Midbrain (tissue), 1 donor: ENCODE measurements around the gene LFNG.

ENCODE experiments used
- DNase-seq: peaks from one replicate; lab custom pipeline; 2025; lab: John Stamatoyannopoulos, UW

The LFNG gene

DNA sequence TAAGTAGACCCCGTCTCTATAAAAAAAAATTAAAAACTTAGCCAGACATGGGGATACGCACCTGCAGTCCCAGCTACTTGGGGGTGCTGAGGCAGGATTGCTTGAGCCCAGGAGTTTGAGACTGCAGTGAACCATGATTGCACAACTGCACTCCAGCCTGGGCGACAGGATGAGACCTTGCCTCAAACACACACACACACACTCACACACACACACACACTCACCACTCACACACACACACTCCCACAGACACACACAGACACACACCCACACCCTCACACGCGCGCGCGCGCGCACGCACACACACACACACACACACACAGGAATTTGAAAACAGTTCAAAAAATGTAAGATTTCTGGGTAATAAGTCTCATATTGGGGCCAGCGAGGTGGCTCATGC is 34.7 kb upstream of the LFNG start:
- no peak for DNase-seq

DNA sequence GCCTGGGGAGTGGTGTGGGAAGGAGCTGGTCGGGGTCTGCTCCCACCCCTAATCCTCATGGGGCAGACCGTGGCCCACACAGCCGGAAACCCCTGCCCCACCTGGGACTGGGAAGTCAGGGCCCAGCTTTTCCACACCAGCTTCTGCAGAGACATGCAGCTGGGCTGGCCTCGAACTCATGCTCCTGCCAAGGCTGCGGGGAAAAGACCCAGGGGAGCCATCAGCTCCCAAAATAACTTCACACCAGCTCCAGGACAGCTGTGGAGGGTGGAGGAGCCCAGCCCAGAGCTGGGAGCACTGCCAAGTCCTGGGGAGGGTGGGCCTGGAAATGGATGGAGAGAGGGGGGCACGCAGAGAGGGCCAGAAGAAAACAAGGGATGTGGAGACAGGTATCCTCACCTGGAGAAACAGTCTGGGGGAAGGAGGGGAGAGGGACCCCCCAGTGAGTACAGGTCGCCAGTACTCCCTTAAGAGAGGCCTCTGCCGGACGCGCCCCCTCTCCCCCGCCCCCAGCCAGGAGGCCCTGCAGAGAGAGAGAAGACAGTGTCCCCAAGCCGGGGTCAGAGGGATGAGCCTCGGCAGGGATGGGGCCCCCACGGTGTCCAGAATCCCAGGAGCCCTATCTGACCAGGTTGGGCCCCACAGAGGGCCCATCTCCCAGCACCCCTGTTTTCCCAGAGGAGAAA is 31.8 kb upstream of the LFNG start:
- no peak for DNase-seq

DNA sequence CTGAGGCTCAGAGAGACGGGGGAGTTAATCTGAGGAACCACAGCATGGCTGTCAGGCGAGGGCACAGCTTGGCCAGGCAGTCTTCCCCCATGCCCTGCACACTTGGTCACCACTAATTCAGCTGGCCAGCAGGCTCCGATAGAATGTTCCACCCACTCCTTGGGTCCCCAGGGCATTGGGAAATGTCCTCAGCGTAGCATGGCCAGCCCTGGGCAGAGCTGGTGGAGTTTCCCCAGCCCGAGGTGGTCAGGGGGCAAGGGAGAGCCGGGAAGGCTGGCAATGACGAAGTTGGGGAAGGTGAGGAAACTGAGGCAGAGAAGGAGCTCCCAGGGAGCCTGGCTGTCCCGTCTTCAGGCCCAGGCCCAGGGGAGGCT is 31.3 kb upstream of the LFNG start:
- DNase-seq: no peak

DNA sequence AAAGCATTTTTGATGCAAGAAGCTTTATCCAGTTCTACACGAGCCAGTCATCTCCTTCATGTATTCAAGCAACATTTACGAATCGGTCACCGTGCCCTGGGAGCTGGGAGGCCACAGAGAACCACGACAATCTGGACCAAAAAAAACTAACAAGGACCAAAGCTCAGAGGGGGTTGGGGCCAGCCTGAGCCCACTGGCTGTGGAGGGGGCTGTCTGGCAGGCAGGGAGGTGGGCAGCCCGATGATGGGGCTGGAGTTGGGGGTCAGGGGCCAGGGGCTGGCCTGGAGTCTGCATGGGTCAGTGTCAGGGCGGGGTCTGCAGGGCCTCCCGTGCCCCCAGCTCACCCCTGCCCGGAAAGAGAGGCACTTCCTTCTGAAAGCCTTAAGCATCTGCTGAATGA is 30.9 kb upstream of the LFNG start:
- DNase-seq: no peak

DNA sequence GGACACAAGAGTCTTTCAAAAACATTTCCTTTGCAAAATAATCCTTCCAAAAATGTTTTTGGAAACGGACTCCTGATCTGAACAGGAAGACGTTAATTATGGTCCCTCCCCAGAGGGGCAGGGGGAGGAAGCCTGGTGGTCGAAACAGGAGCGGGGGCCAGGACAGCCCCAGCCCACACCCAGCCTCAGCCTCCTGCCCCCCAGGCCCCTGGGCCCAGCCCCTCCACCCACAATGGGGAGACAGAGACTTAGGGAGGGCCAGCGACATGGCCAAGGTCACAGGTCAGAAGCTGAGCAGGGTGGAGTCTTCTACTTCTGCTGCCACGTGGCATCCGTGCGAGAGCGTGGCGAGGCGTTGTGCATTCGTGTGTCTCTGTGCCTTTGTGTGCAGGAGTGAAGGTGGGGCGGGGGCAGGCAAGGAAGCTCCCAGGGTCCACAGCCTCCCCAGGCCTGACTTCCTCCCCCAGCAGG is 29.4 kb upstream of the LFNG start:
- DNase-seq: no peak

DNA sequence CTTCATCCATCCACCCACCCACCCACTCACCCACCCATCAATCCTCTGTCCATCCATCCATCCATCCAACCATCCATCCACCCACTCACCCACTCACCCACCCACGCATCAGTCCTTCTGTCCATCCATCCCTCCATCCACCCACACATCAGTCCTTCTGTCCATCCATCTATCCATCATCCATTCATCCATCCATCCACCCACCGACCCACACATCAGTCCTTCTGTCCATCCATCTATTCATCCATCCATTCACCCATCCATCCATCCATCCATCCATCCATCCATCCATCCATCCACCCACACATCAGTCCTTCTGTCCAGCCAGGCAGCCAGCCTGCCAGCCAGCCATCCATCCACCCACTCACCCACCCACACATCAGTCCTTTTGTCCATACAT is 27.5 kb upstream of the LFNG start:
- DNase-seq: no peak

DNA sequence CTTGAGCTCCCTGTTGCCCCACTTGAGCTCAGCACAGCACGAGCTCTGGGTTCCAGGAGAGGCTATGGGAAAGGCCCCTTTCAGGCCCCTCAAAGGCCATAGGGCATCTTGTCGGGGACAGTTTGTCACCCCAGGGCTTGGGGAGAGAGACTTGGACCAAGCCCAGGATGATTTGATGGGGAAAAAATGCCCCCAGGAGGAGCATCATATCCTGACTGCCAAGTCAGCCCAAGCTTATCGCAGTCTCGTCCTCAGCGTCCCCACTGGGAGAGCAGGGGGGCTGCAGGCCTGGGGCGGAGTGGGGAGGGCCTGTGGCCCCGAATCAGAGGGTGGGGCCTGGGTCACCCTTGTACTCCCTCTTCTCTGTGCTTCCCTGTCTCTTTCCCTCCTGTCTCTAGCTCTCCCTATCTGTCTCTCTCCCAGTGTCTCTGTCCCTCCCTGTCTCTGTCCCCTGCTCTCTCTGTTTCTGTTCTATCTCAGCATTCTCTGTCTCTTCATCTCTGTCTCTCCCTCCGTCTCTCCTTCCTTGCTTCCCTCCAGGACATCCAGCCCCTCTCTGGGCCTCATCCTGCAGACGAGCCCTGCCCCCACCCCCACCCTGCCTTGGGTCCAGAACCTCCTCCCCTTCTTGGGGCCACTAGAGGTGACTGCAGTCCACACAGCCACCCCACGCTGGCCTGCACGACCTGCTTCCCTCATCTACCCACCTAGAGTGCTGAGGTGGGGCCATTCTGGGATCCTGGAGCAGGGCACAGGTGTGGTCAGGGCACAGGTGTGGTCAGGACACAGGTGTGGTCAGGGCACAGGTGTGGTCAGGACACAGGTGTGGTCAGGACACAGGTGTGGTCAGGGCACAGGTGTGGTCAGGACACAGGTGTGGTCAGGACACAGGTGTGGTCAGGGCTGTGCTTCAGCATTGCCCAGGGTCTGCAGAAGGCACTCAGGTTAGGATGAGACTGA is 26.1 kb upstream of the LFNG start:
- DNase-seq: no peak

DNA sequence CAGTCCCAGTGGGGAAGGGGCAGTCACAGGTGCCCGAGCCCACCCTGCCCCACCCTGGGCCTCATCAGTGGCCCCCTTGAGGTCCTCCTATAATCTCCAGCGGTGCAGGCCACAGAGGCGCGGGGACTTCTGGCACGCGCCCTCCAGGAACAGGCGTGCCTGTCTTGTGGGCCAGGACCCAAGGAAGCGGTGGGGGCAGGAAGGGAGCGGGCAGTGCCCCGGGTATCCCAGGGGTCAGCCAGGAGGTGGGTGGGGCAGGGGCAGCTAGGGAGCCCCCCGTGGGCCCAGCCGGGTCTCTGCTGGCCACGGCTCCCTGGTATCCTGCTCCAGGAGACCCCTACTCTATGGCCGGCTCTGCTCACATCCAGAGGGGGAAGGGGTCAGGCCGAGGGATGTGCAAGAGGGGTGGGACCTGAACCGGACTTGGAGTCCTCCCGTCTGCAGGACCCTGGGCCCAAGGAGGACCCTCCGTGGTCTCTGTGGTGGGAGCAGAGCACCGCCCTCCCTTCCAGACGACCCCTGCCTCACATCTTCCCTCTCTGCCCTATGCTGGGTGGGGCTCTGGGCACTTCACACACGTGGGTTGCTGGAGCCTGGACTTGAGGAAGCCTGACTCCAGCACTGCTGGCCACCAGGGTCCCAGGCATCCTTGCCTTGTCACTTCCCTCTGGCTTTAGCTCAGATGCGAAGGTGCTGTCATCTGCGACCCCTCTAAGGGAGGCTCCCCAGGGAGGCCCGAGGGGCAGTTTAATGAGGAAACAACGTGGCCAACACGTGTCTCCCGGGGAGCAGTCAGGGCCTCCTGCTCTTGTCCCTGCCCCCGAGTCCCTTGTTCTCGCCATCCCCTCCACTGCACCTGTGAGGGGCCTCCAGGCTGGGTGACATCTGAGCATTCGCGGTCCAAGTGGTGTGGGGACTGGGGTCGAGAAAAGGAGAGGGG is 25.1 kb upstream of the LFNG start:
- no peak for DNase-seq

DNA sequence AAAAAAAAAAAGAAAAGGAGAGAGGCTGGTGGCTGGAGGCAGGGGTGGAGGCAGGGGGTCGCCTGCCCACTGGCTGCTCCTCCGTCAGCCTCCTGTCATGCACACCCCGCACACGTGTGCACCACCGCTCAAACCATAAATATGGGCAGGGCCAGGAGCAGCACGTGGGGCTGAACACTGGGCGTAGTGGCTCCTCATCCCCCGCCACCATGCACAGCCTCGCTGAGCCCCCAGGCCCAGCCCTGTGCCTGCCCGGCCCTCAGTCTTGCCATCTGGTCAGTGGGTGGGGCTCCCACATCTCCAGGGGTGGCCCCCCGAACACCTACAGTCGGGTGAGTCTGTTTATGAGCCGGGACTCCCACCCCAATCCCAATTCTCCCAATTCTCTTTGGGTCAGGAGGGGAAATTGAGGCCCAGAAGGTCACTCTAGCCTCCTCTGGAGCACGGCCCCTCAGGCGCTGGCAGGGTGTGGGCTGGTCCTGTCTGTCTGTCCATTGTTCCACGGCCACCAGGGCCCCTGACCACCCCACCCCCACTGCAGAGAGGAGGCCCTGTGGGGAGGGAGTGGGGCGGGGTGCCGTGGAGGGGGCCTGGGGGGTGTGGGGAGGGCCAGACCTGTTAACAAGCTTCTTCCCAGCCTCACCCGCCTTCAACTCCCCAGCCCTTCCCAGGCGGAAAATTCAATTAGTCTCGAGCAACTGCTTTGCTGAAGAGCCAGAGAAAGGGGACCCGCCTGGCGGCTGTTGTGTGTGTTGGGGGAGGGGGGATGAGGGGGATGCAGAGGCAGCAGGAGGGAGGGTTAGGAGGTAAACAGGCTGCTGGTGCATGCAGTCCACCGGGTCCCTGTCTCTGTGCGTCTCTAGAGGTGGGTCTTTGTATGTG is 23.9 kb upstream of the LFNG start:
- DNase-seq: peak; percentile 14

DNA sequence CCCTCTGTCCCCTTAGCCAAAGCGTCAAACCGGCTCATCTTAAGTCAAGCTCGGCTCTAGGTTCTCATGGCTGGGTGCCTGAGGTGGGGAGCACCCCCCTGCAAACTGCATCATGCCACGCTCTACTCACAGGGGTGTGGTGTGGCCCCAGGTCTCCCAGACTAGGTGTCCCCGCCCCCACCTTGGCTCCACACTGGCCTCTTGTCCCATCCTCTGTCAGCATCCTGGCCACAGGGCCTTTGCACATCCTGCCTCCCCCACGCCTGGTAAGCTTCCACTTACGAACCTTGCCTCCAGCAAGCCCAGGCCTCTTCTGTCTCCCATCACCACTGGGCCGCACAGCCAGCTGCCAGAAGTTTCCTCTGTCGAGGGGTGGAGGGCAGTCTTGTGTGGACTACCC is 23.2 kb upstream of the LFNG start:
- no peak for DNase-seq

DNA sequence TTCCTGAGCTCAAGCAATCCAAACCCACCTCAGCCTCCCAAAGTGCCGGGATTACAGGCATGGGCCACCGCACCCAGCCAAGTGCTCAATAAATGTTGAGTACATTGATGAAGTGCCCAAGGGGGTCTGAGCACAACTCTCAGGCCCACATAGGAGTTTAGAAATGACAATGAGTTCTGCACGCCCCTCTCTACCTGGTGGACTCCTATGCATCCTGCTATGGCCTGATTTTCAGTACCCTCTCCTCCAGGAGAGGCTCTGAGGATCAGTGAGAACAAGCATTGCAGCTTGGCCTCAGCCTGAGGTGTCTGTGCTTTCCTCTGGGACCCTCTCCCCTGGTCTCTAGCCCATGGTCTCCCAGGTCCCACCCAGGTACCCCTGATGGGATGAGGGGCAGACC is 22.5 kb upstream of the LFNG start:
- DNase-seq: no peak

DNA sequence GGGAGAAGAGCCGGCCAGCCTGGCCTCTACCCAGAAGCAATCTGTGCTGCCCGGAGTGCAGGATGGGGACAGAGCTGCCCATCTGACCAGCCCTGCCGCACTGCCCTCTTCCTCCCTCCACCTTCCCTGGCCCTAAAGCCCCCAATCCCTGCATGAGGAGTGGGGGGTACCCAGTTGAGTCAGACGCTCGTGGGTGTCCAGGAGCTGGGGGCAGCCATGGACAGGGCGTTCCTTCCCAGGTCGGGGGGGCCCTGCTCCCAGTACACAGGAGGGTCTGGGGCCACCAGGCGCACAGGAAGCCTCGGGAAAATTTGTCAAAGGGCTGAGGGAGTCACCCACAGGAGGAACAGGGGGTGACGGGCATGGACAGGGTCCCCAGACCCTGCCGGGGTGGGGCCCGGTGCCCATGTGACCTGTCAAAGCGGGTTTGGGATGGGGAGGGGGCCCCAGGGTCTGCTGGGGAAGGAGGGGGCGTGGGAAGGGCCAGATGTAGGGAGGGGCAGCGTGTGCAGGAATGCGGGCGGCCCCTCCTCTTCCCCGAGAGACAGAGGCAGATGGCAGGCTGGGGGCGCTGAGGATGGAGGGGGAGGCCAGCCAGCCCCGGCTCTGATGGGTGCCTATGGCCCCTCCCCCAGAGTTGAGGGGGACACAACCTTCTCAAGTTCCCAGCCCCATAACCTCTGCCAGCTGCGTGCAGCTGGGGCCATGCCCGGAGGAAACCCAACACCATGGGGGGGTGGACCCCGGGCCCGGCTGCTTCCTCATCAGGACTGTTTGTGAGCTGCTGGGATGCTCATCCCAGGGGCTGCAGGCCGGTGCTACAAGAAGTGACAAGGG is 21.9 kb upstream of the LFNG start:
- DNase-seq: no peak

DNA sequence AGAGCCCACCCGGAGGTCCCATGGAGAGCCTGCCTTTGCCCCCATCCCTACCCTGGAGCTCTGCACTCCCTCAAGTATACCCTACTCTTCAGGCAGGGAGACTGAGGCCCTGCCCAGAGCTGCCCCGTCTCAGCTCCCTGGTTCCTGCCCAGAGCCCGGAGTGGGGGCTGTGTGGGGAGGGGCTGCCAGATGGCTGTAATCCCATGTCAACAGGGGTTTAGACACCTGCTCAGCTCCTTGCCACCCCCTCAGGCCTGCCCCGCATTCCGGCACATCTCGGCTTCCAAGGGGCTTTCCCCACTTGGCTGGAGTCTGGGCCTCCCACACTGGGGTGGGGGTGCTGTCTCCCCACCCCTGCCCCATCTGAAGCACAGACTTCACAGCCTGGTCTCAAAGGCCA is 20.9 kb upstream of the LFNG start:
- no peak for DNase-seq

DNA sequence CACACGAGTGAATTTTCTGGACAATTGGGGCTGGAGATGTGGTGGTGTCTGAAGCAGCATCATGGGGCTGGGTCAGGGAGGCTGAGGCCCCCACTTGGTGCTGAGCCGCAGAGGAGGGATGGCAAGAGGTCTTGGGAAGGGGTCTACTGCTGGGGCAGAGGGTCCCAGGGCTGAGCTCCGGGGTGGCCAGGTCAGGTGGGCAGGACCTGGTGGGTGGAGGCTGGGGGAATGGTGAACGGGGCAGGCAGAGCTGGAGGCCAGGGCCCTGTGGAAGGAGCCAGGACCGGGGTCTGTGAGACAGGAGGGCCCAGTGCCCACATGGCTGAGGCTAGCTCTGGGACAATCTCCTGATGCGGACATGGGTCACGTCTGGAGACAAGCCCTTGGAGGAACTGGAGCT is 20.4 kb upstream of the LFNG start:
- no peak for DNase-seq

DNA sequence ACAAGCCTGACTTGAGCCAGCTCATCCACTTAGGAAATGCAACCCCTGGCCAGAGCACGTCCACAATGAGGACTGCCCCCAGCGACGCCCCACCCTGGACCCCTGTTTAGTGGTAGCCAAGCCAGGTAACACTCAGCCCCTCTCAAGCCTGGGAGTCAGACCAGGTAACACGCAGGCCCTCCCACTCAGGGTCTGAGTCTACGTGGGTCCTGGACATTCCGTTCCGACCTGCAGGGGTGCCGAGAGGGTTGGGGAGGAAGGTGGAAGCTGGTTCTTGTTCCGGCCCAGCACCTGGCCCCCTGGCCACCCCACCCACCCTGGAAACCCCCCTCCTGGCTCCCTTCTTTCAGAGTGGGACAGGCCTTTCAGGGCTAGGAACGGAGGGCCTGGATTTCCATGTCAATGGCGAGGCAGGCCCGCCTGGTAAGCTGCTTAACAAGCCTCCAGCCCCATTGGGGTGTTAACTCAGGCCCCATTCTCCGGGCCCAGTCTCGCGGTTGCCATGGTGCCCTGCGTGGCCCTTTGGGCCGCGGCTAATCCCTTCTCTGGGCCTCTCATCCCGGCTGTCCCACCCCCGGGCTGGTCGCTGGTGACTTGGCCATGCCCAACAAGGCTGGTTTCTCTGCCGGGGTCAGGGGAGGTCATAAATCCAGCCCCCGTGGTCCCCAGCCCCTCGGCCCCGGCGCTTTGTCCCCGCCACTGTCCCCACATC is 19.7 kb upstream of the LFNG start:
- DNase-seq: peak; percentile 50

DNA sequence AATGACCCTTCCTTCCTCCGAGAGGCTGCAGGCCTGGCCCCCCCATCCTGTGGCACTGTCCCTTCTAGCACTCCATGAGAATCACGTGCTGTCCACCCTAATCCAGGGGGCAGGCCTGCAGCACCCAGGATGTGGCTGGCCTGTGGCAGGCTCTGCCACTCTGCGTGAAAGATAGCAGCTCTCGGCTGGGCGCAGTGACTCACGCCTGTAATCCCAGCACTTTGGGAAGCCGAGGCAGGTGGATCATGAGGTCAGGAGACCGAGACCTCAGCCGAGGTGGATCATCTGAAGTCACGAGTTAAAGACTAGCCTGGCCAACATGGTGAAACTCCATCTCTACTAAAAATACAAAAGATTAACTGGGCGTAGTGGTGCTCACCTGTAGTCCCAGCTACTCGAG is 18.9 kb upstream of the LFNG start:
- DNase-seq: no peak

DNA sequence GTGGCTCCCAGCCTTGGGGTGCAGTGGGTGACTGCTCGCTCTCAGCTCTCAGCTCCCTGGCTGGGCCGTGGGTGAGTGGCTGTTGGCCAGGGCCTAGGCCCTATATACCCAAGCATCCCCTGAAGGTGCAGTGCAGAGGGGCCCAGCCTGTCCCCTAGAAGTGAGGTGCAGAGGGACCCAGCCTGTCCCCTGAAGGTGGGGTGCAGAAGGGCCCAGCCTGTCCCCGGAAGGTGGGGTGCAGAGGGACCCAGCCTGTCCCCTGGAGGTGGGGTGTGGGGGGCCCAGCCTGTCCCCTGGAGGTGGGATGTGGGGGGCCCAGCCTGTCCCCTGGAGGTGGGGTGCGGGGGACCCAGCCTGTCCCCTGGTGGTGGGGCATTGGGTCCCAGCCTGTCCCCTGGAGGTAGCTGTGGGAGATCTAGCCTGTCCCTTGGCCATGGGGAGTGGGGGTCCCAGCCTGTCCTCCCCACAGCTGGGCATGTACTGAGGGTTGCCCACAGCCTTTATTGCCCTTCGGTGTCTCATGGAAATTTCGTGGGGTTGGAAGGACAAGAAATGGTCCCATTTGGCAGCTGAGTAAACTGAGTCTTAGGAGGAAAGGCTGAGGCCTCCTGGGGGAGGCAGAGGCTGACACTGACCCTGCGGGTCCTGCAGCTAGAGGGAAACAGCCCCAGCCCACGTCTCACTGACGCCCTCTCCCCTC is 17.5 kb upstream of the LFNG start:
- DNase-seq: no peak

DNA sequence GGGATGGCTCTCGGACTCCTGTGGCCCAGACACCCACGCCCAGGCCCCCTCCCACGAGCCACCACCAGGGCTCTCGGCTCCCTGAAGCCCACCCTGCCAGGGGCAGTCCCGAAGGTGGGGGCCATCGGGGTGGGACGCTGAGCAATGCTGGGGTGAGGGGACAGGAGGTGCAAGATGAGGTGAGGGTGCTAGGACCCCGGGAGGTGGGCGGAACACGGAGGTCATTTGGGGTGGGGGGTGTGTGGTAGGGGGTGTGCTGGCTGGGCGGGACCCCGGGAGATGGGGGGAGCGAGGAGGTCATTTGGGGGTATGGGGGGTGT is 17.0 kb upstream of the LFNG start:
- no peak for DNase-seq
